NCI-H524 treated with DMSO at 0.1 percent for 48 hours (cell line): ENCODE data around the gene NDUFA11.

Experiments
- DNase-seq: peaks from one replicate; lab custom pipeline; 2025; lab: John Stamatoyannopoulos, UW

Gene NDUFA11

GRCh38 chr19:5903624-5904351 is at the start of gene NDUFA11:
NDUFA11 (minus strand) TSS chr19:5903790; CDS start chr19:5903708, 82 bp downstream.
- peak; percentile 91 for DNase-seq

GRCh38 chr19:5953030-5953589 is 49.5 kb upstream of the NDUFA11 start:
- no peak for DNase-seq

- no peak for DNase-seq
Measured at GRCh38 chr19:5952193-5953029, 48.8 kb upstream of the NDUFA11 start.

GRCh38 chr19:5951338-5951861 is 47.8 kb upstream of the NDUFA11 start:
- no peak for DNase-seq

- DNase-seq, result no peak
Measured at GRCh38 chr19:5950741-5951140, 47.2 kb upstream of the NDUFA11 start.

GRCh38 chr19:5949792-5950305 is 46.3 kb upstream of the NDUFA11 start:
- DNase-seq, result peak; percentile 51

- no peak for DNase-seq
Measured at GRCh38 chr19:5948752-5949564, 45.4 kb upstream of the NDUFA11 start.

GRCh38 chr19:5947435-5947834 is 43.8 kb upstream of the NDUFA11 start:
- DNase-seq, result no peak

GRCh38 chr19:5943623-5944022 is 40.0 kb upstream of the NDUFA11 start:
- DNase-seq, result no peak

- DNase-seq, result no peak
Measured at GRCh38 chr19:5943045-5943444, 39.5 kb upstream of the NDUFA11 start.

GRCh38 chr19:5941673-5942072 is 38.1 kb upstream of the NDUFA11 start:
- DNase-seq, result no peak

GRCh38 chr19:5940260-5941208 is 36.9 kb upstream of the NDUFA11 start:
- DNase-seq, result no peak

- no peak for DNase-seq
Measured at GRCh38 chr19:5937550-5937949, 34.0 kb upstream of the NDUFA11 start.

- DNase-seq, result no peak
Measured at GRCh38 chr19:5936292-5936592, 32.7 kb upstream of the NDUFA11 start.

GRCh38 chr19:5935473-5936291 is 32.1 kb upstream of the NDUFA11 start:
- DNase-seq, result no peak

GRCh38 chr19:5934774-5935472 is 31.3 kb upstream of the NDUFA11 start:
- no peak for DNase-seq

- no peak for DNase-seq
Measured at GRCh38 chr19:5934069-5934401, 30.4 kb upstream of the NDUFA11 start.

GRCh38 chr19:5933391-5934068 is 29.9 kb upstream of the NDUFA11 start:
- DNase-seq, result no peak
